NB4 (cell line): Measurements from ENCODE around the gene KLF3.

Experiments
- MYC ChIP-seq: IDR thresholded peaks from 2 replicates; pipeline ENCODE4 v1.6.1; 2011; ENCODE audit warnings: low read depth, low read length
- POLR2A ChIP-seq: IDR thresholded peaks from 2 replicates; pipeline ENCODE4 v1.6.1; 2011; ENCODE audit warnings: mild to moderate bottlenecking; ENCODE audit not compliant: insufficient read length; ENCODE audit errors: extremely low read depth
- TF ChIP-seq, protein P1 (sequence below): IDR thresholded peaks from one replicate; pipeline ENCODE4 v1.5.1; 2012; ENCODE audit warnings: low read depth, low read length
- TF ChIP-seq, protein P2 (sequence below): IDR thresholded peaks from 2 replicates; pipeline ENCODE4 v1.6.1; 2011; ENCODE audit warnings: low read depth, low read length

DNA sequence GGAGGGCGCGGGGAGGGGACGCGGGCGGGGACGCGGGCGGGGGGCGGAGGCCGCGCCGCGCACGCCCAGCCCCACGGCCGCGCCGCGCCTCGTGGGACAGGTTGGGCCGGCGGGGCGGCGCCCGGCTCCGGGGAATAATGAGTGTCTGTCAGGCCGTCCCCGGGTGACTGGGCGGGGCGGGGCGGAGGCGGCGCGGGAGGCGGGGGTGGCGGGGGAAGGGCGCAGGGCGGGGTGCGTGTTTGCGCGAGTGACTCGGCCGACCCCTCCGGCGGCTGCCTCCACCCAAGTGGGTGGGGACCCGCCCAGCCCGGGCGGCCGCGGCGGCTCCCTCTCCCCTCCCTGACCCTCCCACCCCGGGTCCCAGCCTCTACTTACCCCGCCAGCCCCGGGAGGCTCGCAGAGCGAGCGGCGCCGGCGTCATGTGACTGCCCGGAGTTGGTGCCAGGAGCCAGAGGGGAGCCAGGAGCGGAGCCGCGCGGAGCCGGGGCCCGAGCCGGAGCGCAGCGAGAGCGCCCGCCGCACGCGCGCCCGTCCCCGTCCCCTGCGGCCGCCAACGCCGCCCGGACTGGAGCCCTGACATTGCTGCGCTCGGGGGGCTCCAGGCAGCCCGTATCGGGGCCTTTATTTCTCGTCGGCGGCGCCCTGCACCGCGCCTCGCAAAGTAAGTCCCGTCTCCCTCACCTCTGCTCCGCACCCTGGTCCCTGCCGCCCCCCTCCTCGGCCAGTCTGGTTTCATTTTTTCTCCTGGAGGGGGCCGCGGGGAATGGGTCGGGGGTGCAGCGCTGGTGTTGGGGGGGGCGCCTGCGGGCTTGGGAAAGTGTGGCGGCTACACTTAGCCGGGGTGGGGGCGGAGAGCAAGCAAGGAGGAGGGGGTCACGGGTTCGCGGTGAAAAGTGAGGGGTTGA lies at the start of gene KLF3:
- TF ChIP-seq, protein P1, sequence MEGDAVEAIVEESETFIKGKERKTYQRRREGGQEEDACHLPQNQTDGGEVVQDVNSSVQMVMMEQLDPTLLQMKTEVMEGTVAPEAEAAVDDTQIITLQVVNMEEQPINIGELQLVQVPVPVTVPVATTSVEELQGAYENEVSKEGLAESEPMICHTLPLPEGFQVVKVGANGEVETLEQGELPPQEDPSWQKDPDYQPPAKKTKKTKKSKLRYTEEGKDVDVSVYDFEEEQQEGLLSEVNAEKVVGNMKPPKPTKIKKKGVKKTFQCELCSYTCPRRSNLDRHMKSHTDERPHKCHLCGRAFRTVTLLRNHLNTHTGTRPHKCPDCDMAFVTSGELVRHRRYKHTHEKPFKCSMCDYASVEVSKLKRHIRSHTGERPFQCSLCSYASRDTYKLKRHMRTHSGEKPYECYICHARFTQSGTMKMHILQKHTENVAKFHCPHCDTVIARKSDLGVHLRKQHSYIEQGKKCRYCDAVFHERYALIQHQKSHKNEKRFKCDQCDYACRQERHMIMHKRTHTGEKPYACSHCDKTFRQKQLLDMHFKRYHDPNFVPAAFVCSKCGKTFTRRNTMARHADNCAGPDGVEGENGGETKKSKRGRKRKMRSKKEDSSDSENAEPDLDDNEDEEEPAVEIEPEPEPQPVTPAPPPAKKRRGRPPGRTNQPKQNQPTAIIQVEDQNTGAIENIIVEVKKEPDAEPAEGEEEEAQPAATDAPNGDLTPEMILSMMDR, result no peak
- TF ChIP-seq POLR2A (peak; percentile 43), MYC (peak; percentile 21; the same call in 1 of the 2 replicates)
- TF ChIP-seq, protein P2, sequence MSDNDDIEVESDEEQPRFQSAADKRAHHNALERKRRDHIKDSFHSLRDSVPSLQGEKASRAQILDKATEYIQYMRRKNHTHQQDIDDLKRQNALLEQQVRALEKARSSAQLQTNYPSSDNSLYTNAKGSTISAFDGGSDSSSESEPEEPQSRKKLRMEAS, result no peak
